Neural crest cell (in vitro differentiated cells): Measurements from ENCODE around the gene VWA8. TPM values are rescaled to one million over a fixed set of nuclear protein-coding genes. Genes with fewer than 3 reads are reported as not detected.

Experiments
- DNase-seq: peaks from one replicate; pipeline ENCODE4 v3.0.0; 2021; ENCODE audit warnings: low read depth, mixed read lengths, low spot score
- H3K27ac Mint-ChIP-seq: one replicate; pipeline ENCODE4 v1.8.0; 2021; ENCODE audit warnings: mild to moderate bottlenecking, mixed read lengths; ENCODE audit not compliant: unreplicated experiment
- H3K27me3 Mint-ChIP-seq: 2 replicates; pipeline ENCODE4 v1.8.0; 2021; ENCODE audit warnings: low read depth, mild to moderate bottlenecking, mixed read lengths
- H3K36me3 Mint-ChIP-seq: 2 replicates; pipeline ENCODE4 v1.8.0; 2021; ENCODE audit warnings: low read depth, mild to moderate bottlenecking, mixed read lengths
- H3K4me1 Mint-ChIP-seq: 2 replicates; pipeline ENCODE4 v1.8.0; 2021; ENCODE audit warnings: mixed read lengths
- H3K4me3 Mint-ChIP-seq: one replicate; pipeline ENCODE4 v1.8.0; 2021; ENCODE audit warnings: mild to moderate bottlenecking, mixed read lengths
- H3K9me3 Mint-ChIP-seq: 2 replicates; pipeline ENCODE4 v1.8.0; 2021; ENCODE audit warnings: mixed read lengths
- CTCF ChIP-seq: fragments of 200-600 bp; sonication (generic); conservative IDR thresholded peaks from 2 replicates; pipeline ENCODE4 v1.5.0; 2021; ENCODE audit warnings: antibody characterized with exemption, mild to moderate bottlenecking
- total RNA-seq: library from RNA; stranded (reverse); gene quantifications from 2 replicates; pipeline ENCODE4 v1.2.1, GENCODE V29; 2021

The VWA8 gene
- total RNA-seq, 1 donor from 2014 or later, result 19.5 TPM

GRCh38 chr13:41802684-41803444 lies 158.0 kb downstream of the VWA8 start:
- H3K9me3 Mint-ChIP-seq, result peaks cover 24% of the 10 kb centered on the region
- H3K4me3 Mint-ChIP-seq, result no peak overlapping the region
- H3K27ac Mint-ChIP-seq, result no peak overlapping the region
- DNase-seq, result no peak
- peaks cover 53% of the 10 kb centered on the region for H3K36me3 Mint-ChIP-seq
- no peak for TF ChIP-seq CTCF
- H3K27me3 Mint-ChIP-seq, result no peaks in the 10 kb centered on the region
- no peaks in the 10 kb centered on the region for H3K4me1 Mint-ChIP-seq

- H3K36me3 Mint-ChIP-seq, result peaks cover 52% of the 10 kb centered on the region
- no peak overlapping the region for H3K27ac Mint-ChIP-seq
- H3K9me3 Mint-ChIP-seq, result peaks cover 28% of the 10 kb centered on the region
- H3K4me3 Mint-ChIP-seq, result no peak overlapping the region
- no peak for DNase-seq
- TF ChIP-seq CTCF, result no peak
- no peaks in the 10 kb centered on the region for H3K27me3 Mint-ChIP-seq
- no peaks in the 10 kb centered on the region for H3K4me1 Mint-ChIP-seq
Observed at GRCh38 chr13:41802043-41802683, 158.7 kb downstream of the VWA8 start.

GRCh38 chr13:41791056-41791455 lies 169.9 kb downstream of the VWA8 start:
- Mint-ChIP-seq H3K4me3 (no peak overlapping the region), H3K9me3 (no peaks in the 10 kb centered on the region), H3K36me3 (peaks cover 18% of the 10 kb centered on the region), H3K4me1 (peaks cover 5% of the 10 kb centered on the region), H3K27me3 (no peaks in the 10 kb centered on the region), H3K27ac (no peak overlapping the region)
- no peak for DNase-seq
- no peak for TF ChIP-seq CTCF

GRCh38 chr13:41788552-41788951 lies 172.4 kb downstream of the VWA8 start:
- Mint-ChIP-seq H3K36me3 (no peaks in the 10 kb centered on the region), H3K9me3 (no peaks in the 10 kb centered on the region), H3K4me1 (no peaks in the 10 kb centered on the region), H3K4me3 (no peak overlapping the region), H3K27me3 (no peaks in the 10 kb centered on the region), H3K27ac (no peak overlapping the region)
- TF ChIP-seq CTCF, result no peak
- no peak for DNase-seq

- H3K4me3 Mint-ChIP-seq, result no peak overlapping the region
- H3K27me3 Mint-ChIP-seq, result no peaks in the 10 kb centered on the region
- no peaks in the 10 kb centered on the region for H3K4me1 Mint-ChIP-seq
- DNase-seq, result no peak
- H3K27ac Mint-ChIP-seq, result no peak overlapping the region
- no peaks in the 10 kb centered on the region for H3K36me3 Mint-ChIP-seq
- TF ChIP-seq CTCF, result no peak
- H3K9me3 Mint-ChIP-seq, result no peaks in the 10 kb centered on the region
Observed at GRCh38 chr13:41785402-41786172, 175.3 kb downstream of the VWA8 start.
